GM21717 (cell line): ENCODE data around the gene MOCS1.

Experiments
- ATAC-seq: cut with Tn5 transposase; IDR thresholded peaks from one replicate; pipeline ENCODE4 v1.9.1; 2021; ENCODE audit warnings: mild to moderate bottlenecking, moderate library complexity; ENCODE audit not compliant: unreplicated experiment

The MOCS1 gene

DNA sequence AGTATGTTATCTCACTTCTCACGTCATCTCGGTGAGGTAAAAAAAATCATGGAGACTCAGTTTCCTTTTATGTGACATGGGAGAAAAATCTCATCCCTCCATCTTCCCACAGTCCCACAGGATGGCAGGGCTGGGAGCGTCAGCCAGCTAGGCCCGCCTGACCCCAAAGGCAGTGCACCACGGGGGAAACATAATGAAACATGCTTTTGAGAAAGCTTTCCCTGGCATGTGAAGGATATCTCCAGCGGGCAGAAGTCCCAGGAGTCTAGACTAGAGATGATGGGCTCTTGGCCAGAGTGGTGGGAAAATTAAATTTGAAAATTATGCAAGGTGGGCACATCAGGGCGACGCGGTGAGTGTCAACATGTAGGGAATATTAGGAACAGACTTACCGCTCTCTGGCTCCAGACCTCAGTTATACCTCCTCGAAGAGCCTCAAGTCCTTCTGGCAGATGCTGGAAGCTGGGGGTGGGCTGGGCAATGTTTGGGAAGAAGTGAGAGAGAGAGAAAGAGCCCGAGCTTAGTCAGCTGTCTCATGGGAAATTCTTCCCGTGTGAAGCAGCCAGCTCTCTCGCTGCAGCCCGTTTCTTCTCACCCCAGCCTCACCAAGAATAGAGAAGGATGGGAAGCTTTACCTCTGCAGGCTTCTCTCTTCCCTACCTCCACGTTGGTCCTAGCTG is 52.3 kb downstream of the MOCS1 start:
- ATAC-seq: no peak

DNA sequence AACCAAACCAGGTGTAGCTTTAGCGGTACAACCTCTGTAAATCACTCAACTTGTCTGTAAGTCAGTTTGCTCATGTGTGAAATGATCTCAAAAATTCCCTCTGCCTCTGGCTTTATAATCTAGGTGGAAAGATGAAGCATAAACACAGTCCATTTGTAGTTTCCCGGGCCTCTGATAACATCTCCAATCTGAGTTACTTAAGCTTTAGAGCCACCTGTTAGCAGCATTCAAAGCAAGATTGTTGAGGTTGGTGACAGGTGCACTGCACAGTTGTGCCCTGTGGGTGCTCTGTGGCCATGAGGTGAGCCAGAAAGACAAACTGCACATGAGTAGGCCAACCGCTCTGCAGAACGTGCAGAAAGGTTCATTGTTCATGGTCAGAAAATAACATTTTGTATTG is 53.7 kb downstream of the MOCS1 start:
- no peak for ATAC-seq

DNA sequence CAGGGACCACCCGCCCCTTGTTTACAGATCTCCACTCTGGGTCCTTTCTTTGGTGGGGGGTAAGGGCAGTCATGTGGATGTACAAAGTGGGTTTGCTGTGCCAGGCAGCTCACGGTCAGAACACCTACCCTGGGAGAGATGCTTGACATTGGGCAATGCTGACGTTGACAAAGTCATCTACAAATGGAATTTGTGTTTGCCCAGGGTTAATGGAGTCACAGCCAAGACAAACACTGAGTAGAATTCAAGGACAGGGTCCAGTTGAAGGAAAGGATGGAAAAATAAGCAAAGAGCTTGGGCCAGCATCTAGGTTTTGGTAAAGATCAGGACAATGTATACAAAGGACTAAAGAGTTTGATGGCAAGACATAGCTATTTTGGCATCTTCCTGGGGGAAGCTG is 54.7 kb downstream of the MOCS1 start:
- no peak for ATAC-seq

DNA sequence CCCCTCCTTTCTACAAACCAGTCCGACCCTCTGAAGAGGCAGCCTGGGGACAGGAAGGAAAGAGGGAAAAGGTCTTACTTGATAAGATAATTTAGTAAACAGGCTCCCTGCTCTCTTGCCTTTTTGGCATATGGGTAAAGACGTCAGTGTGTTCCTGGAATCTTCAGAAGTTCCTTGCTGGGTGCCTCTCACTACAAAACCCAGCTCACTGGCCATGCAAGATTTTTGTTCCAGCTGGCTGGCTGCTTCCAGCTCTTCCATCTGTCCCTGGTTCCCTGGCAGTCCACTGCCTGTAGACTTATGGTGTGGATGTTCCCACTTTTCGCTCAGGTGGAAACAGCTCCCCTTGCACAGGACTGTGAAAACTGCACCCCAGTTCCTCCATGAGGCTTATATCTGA is 57.4 kb downstream of the MOCS1 start:
- no peak for ATAC-seq

DNA sequence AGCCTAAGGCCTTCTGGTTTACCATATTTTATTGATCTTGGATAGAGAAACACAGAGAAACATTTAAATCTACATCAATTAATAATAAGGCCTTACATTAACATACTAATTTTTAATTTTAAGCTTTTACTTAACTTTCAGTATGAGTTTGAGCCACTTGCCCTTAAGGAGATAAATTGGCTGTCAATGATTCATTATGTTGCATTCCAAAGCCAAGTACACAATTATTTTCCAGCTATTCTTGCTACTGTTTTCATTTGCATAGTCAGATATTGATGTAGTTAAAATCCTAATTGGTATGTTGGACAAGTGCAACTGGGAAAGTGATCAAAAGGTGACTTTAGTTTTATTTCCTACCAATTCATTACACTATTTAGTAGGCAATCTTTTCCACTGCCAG is 58.2 kb downstream of the MOCS1 start:
- no peak for ATAC-seq

DNA sequence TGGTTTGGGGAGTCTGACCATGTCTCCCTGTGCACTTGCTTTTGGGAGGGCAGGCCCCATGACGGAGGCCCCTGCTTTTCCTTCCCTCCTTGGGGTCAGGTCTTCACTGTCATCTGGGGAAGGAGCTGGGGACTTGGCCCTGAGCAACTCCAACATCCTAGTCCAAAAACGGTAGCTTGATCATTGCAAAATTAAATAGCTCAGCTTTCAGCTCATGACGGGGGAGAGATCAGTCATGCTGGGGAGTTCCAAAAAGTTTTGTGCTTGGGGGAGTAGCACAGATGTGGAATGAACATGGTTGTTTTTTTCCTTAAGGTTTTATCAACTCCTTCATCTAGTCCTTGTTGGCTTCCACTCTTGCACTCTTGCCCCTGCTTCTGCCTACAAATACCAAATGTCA is 60.8 kb downstream of the MOCS1 start:
- ATAC-seq: no peak

DNA sequence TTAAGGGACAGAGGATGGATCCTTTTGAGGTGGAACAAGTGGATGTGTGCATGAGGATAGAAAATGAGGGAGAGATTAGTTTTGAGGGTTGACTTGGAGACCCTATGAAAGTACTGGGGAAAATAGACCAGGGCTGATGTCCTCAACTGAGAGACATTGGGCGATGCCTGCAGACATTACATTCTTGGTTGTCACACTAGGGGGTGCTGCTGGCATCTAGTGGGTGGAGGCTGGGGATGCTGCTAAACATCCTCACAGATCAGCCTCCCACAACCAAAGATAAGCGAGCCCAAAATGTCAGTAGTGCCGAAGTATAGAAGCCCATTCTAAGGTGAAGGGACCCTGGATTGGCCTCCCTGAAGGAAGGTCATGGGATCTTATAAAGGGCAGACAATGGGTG is 63.3 kb downstream of the MOCS1 start:
- no peak for ATAC-seq

DNA sequence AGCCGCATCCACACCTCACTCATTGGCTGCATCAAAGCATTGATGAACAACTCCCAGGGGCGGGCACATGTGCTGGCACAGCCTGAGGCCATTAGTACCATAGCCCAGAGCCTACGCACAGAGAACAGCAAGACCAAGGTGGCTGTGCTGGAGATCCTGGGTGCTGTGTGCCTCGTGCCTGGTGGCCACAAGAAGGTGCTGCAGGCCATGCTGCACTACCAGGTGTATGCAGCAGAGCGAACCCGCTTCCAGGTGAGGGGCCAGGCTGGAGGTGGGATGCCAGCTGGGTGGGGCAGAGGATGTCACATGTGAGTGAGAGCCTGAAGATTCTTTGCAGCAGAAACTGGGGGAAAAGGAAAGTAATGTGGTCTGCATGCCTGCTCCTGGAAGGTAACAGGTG is 66.7 kb downstream of the MOCS1 start:
- no peak for ATAC-seq

DNA sequence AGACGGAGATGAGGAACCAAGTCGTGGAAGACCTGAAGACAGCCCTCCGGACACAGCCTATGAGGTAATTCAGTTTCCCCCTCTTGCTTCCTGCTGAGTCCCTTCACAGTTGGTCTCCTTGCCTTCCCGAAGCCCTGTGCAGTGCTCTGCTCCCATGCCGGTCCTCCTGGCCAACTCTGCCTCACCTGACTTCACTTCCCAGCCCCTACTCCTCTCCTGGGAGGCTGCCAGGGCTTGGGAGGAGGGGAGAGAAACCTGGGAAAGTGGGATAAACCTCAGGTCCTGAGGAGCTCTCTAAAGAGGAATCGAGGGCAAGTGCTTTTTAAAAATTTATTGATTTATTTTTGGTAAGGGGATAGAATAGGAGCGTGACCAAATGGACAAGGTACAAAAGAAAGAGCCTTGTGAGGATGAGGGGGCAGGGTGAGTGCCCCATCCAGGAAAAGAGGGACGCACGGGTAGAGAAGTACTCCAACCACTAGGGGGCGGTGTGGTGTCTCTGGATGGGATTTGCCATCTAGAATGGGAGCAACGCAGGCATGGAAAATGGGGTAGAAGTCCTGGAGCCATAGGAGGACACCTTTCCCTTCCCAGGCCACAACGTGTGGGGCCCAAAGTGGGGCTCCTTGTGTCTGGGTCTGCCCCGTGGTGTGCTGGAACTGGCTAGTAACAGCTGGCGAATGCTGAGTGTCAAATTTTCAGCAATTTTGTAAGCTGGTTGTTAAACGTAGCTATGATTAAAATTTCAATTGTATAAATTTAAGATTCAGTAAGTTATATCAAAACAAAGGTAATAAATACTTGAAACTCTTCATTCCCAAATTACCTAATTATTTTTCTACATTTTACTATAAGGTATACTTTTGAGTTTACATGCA is 69.0 kb downstream of the MOCS1 start:
- ATAC-seq: no peak

DNA sequence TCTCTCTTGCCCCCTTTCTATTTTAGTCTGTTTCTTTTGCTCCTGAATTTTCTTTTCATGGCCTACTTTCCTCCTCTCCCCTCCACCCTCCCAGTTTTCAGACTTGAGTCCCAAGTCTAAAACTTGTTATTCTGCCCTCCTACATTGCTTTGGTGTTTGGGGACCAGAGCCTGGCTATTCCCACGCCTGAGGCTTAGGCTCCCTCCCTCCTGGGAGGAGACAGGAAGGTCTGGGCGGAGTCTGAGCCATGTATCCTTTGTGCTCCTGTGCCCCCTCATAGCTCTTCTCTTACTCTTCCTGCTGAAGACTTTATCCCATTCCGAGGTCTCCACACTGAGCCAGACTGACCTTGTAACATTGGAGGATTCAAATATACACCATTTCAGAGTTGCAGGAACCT is 72.6 kb downstream of the MOCS1 start:
- ATAC-seq: no peak

DNA sequence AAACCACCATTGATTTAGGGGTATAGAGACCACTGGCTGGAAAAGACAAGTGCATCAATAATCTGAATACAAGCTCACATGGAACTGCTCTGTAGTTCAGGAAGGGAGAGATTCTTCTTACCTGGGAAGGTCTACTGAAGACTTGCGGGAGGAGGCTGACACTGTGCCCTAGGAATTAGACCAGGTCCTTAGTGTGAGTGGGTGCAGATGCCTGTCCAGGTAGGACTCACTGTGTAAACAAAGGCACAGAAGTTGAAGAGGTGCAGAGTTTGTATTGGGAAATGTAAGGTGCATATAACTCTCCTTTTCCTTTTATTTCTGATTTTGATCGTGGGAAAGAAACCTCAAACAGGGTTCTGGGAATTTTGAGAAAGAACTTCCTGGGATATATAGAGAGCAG is 75.2 kb downstream of the MOCS1 start:
- no peak for ATAC-seq

DNA sequence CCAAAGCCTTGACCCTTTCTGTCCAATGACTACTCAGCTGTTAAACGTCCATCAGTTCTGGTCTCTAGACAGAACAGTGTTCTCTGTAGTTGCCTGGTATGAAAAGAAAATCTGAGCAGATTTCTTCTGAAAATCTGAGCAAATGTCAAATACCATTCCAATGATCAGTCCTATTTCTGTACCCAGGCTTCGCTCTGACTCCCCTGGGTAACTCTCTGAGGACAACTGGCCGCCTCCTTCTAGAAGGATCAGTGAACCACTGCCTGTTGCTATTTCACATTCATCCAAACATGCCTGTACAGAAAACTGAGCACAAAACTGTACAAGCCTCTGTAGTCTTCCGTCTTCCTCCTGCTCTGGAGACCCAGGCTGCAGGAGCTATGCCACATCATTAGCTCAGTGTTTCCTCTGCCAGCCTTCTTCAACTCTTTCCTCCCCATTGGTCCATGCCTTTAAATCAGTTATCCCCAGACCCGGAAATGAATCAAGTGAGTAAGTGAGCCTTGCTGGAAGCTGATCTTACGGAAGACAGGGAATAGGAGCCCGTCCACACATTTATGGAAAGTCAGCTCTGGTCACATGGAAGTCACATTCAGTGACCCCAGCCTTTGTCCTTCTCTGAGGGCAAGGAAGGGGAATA is 78.8 kb downstream of the MOCS1 start:
- ATAC-seq: no peak
